B cell (primary cell): ENCODE data around the gene KCTD2. TPM values are rescaled to one million over a fixed set of nuclear protein-coding genes. Genes with fewer than 3 reads are reported as not detected.

Experiments
- ATAC-seq: fragments of 200-7000 bp; cut with Tn5 transposase; one replicate; pipeline ENCODE4 v1.10.0; 2021; ENCODE audit warnings: low read depth, mild to moderate bottlenecking, moderate number of reproducible peaks, moderate library complexity
- CTCF ChIA-PET: fragments of 350-600 bp; sonication (Branson Sonifier 250); formaldehyde crosslinking; loops from one replicate; lab custom pipeline; 2021; ENCODE audit warnings: antibody characterized with exemption, inconsistent platforms; lab: Charles Lee
- POLR2A ChIA-PET: fragments of 350-600 bp; sonication (Branson Sonifier 250); formaldehyde crosslinking; loops from one replicate; lab custom pipeline; 2021; ENCODE audit warnings: antibody characterized with exemption; lab: Charles Lee
- DNase-seq: peaks from one replicate; pipeline ENCODE4 v3.0.0; 2013
- H2AFZ ChIP-seq: 2 replicates; pipeline ENCODE4 v1.6.1; 2012; ENCODE audit warnings: mild to moderate bottlenecking, low read depth, low read length; ENCODE audit not compliant: insufficient read depth, poor library complexity, severe bottlenecking
- H3K27ac ChIP-seq, 2 donors: 1 replicate in 1 of 2; 2 replicates in 1 of 2; pipeline ENCODE4 v1.5.1; 2012 to 2013; ENCODE audit warnings: low read length in 2 of 2, mild to moderate bottlenecking in 2 of 2, moderate library complexity in 1 of 2
- H3K27me3 ChIP-seq, 4 experiments: fragments of 200-600 bp in 1 of 4; sonication (generic) in 1 of 4; replicated peaks in 1 of 4; 1 replicate in 2 of 4; 2 replicates in 2 of 4; pipeline versions ENCODE4 v1.6.1 to v1.7.0; 2013 to 2016; ENCODE audit warnings: low read length in 3 of 4, mild to moderate bottlenecking in 2 of 4, mixed read lengths in 1 of 4, moderate library complexity in 1 of 4; ENCODE audit not compliant: insufficient read depth in 4 of 4, control insufficient read depth in 3 of 4; ENCODE audit errors: control extremely low read depth in 1 of 4
- H3K36me3 ChIP-seq, 2 experiments: replicated peaks in 1 of 2; 1 replicate in 1 of 2; 2 replicates in 1 of 2; pipeline versions ENCODE4 v1.6.1 to v1.7.1; 2013; ENCODE audit warnings: low read length in 1 of 2; ENCODE audit not compliant: insufficient read depth in 2 of 2, control insufficient read depth in 1 of 2; ENCODE audit errors: control extremely low read depth in 1 of 2, extremely low read depth in 1 of 2
- H3K4me1 ChIP-seq, 2 donors: fragments of 200-600 bp in 1 of 2; sonication (generic) in 1 of 2; 1 replicate in 1 of 2; 2 replicates in 1 of 2; pipeline versions ENCODE4 v1.5.1 to v1.6.1; 2013 to 2017; ENCODE audit warnings: low read length in 2 of 2; ENCODE audit not compliant: control insufficient read depth in 2 of 2, insufficient read depth in 2 of 2
- H3K4me2 ChIP-seq: replicated peaks from 2 replicates; pipeline ENCODE3; 2012; ENCODE audit warnings: mild to moderate bottlenecking, low read depth, low read length; ENCODE audit not compliant: poor library complexity, severe bottlenecking
- H3K4me3 ChIP-seq, 5 experiments: fragments of 200-600 bp in 1 of 5; sonication (generic) in 1 of 5; 1 replicate in 3 of 5; 2 replicates in 2 of 5; pipeline versions ENCODE4 v1.5.1 to v1.7.0; 2011 to 2016; ENCODE audit warnings: low read length in 4 of 5, mild to moderate bottlenecking in 4 of 5, low read depth in 2 of 5, control low read depth in 1 of 5, moderate library complexity in 1 of 5; ENCODE audit not compliant: insufficient read depth in 1 of 5; ENCODE audit errors: control extremely low read depth in 1 of 5, extremely low read depth in 1 of 5
- H3K79me2 ChIP-seq: fragments of 200-600 bp; sonication (generic); one replicate; pipeline ENCODE4 v1.6.0; 2016; ENCODE audit warnings: low read length; ENCODE audit not compliant: control insufficient read depth, insufficient read depth
- H3K9ac ChIP-seq: fragments of 200-600 bp; sonication (generic); 2 replicates; pipeline ENCODE4 v1.6.1; 2017; ENCODE audit warnings: mild to moderate bottlenecking, low read length, moderate library complexity
- H3K9me3 ChIP-seq, 3 donors: one replicate each; pipeline versions ENCODE4 v1.6.1 to v1.7.1; 2013; ENCODE audit warnings: low read length in 2 of 3; ENCODE audit not compliant: control insufficient read depth in 2 of 3, insufficient read depth in 1 of 3; ENCODE audit errors: control extremely low read depth in 1 of 3
- H4K20me1 ChIP-seq: 2 replicates; pipeline ENCODE4 v1.6.0; 2012; ENCODE audit warnings: mild to moderate bottlenecking, low read length; ENCODE audit not compliant: insufficient read depth, control insufficient read depth, poor library complexity, severe bottlenecking
- H3K27ac Mint-ChIP-seq: one replicate; pipeline ENCODE4 v1.8.0; 2021; ENCODE audit warnings: mixed read lengths
- H3K27me3 Mint-ChIP-seq: one replicate; pipeline ENCODE4 v1.8.0; 2021; ENCODE audit warnings: mixed read lengths
- H3K4me1 Mint-ChIP-seq: one replicate; pipeline ENCODE4 v1.8.0; 2021; ENCODE audit warnings: mixed read lengths
- H3K4me3 Mint-ChIP-seq: one replicate; pipeline ENCODE4 v1.8.0; 2021; ENCODE audit warnings: mixed read lengths
- H3K9me3 Mint-ChIP-seq: one replicate; pipeline ENCODE4 v1.8.0; 2022; ENCODE audit warnings: mixed read lengths; ENCODE audit not compliant: insufficient read depth
- EZH2 ChIP-seq: IDR thresholded peaks from 2 replicates; pipeline ENCODE4 v1.6.1; 2012; ENCODE audit warnings: borderline replicate concordance, low read depth, mild to moderate bottlenecking, moderate library complexity, low read length; ENCODE audit not compliant: insufficient read depth, poor library complexity, severe bottlenecking
- whole genome bisulfite sequencing: methylation state at CpG from one replicate; pipeline ENCODE4 v1.1.5; 2013; ENCODE audit warnings: missing lambda C conversion rate; ENCODE audit not compliant: insufficient coverage; 5-methylcytosine and 5-hydroxymethylcytosine counted together
- intact Hi-C: fragments of 100-400 bp; cut with micrococcal nuclease; formaldehyde crosslinking; loops from one replicate; pipeline ENCODE4 v1.10.0; 2022
- polyA plus RNA-seq: library from polyadenylated mRNA; depleted of rRNA; stranded (reverse); fragments of >200 nt; gene quantifications from 2 replicates; pipeline ENCODE4 v1.2.3, GENCODE V29; 2012
- total RNA-seq, 2 donors: library from RNA; stranded (reverse); fragments of 120-200 nt in 1 of 2; gene quantifications; 1 replicate in 1 of 2; 2 replicates in 1 of 2; pipeline versions ENCODE4 v1.2.3 to v1.2.4, GENCODE V29; 2013 to 2022
- TF ChIP-seq, protein P1 (sequence below): fragments of 200-600 bp; IDR thresholded peaks from one replicate; pipeline ENCODE4 v1.8.0; 2022; ENCODE audit warnings: antibody characterized with exemption, mild to moderate bottlenecking

The KCTD2 gene
- total and polyA plus RNA-seq, 2 donors (not counting 1 experiment from before 2014, with no cell fraction given) = 15.7 to 23.2 TPM

GRCh38 chr17:75012346-75013091, 34.5 kb upstream of the KCTD2 start, which contains the start of gene MRPL58:
Gene MRPL58 (plus strand): TSS chr17:75012670. CDS start chr17:75012687, 17 bp downstream.
- Histone ChIP-seq H3K4me1 (peaks cover 15 to 16% of the 10 kb centered on the region in 2 donors), H3K27ac (peak within 1 kb of the TSS; percentile 30 to 79), H3K79me2 (peaks cover 31% of the 10 kb centered on the region), H3K4me3 (peak within 1 kb of the TSS; percentile 46 to 86 (median 76)), H3K9me3 (no peaks in the 10 kb centered on the region), H3K27me3 (peaks cover 0 to 4% (median 0%) of the 10 kb centered on the region in 4 experiments), H2AFZ (peak within 1 kb of the TSS; percentile 91), H3K4me2 (peak within 1 kb of the TSS; percentile 81), H4K20me1 (no peaks in the 10 kb centered on the region), H3K9ac (peak within 1 kb of the TSS; percentile 80), H3K36me3 (peaks cover 0 to 6% of the 10 kb centered on the region in 2 experiments)
- intact Hi-C loops = loop anchor here (1.0 kb wide), 7 partner anchors 22 to 139 kb away; partner anchors contain the start of genes CDR2L, HID1 and KCTD2
- no peaks in the 10 kb centered on the region for H3K27me3 Mint-ChIP-seq
- ATAC-seq (peak; percentile 95), DNase-seq (peak; percentile 89)
- peak within 1 kb of the TSS; percentile 92 for H3K27ac Mint-ChIP-seq
- peak within 1 kb of the TSS; percentile 97 for H3K4me3 Mint-ChIP-seq
- TF ChIP-seq, protein P1, sequence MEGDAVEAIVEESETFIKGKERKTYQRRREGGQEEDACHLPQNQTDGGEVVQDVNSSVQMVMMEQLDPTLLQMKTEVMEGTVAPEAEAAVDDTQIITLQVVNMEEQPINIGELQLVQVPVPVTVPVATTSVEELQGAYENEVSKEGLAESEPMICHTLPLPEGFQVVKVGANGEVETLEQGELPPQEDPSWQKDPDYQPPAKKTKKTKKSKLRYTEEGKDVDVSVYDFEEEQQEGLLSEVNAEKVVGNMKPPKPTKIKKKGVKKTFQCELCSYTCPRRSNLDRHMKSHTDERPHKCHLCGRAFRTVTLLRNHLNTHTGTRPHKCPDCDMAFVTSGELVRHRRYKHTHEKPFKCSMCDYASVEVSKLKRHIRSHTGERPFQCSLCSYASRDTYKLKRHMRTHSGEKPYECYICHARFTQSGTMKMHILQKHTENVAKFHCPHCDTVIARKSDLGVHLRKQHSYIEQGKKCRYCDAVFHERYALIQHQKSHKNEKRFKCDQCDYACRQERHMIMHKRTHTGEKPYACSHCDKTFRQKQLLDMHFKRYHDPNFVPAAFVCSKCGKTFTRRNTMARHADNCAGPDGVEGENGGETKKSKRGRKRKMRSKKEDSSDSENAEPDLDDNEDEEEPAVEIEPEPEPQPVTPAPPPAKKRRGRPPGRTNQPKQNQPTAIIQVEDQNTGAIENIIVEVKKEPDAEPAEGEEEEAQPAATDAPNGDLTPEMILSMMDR = peak; percentile 73
- TF ChIP-seq EZH2 = no peak
- CTCF ChIA-PET = interaction anchor here (0.9 to 3.2 kb wide), 19 partner anchors 14 to 741 kb away, joined by 3 to 56 read pairs (median 4); partner anchors contain the start of genes CDR2L, HID1 and SLC16A5
- POLR2A ChIA-PET = interaction anchor here (0.6 to 1.9 kb wide), 12 partner anchors 20 to 1414 kb away, joined by 3 to 6 read pairs (median 4); partner anchors contain the start of genes ARMC7, ATP5PD, HID1 and KCTD2
- WGBS = 3% methylated on average over 63 of the region's 63 CpGs
- H3K9me3 Mint-ChIP-seq = no peaks in the 10 kb centered on the region
- H3K4me1 Mint-ChIP-seq = peaks cover 22% of the 10 kb centered on the region
